Suprapubic skin (tissue), 4 donors: ENCODE data around the gene SLC10A1. TPM values are rescaled to one million over a fixed set of nuclear protein-coding genes. Genes with fewer than 3 reads are reported as not detected.

Experiments used
- DNase-seq, 2 donors: peaks; one replicate each; pipeline ENCODE4 v3.0.0-alpha.2; 2019; ENCODE audit warnings: low spot score in 2 of 2
- H3K27ac ChIP-seq: fragments of 200-600 bp; sonication (generic); one replicate; pipeline ENCODE4 v1.5.1; 2019
- H3K27me3 ChIP-seq: fragments of 200-600 bp; sonication (generic); one replicate; pipeline ENCODE4 v1.5.1; 2019
- H3K36me3 ChIP-seq: fragments of 200-600 bp; sonication (generic); one replicate; pipeline ENCODE4 v1.5.1; 2019
- H3K4me1 ChIP-seq: fragments of 200-600 bp; sonication (generic); one replicate; pipeline ENCODE4 v1.5.1; 2019
- H3K4me3 ChIP-seq: fragments of 200-600 bp; sonication (generic); one replicate; pipeline ENCODE4 v1.5.1; 2019; ENCODE audit warnings: mild to moderate bottlenecking
- H3K9me3 ChIP-seq: fragments of 200-600 bp; sonication (generic); one replicate; pipeline ENCODE4 v1.5.1; 2019
- CTCF ChIP-seq, 2 donors: fragments of 200-600 bp in 1 of 2; fragments of 450-650 bp in 1 of 2; sonication (generic) in 1 of 2; IDR thresholded peaks; one replicate each; pipeline ENCODE4 v1.5.1; 2016 to 2019; ENCODE audit warnings: antibody characterized with exemption in 2 of 2, mild to moderate bottlenecking in 1 of 2, moderate library complexity in 1 of 2
- EP300 ChIP-seq: sonication (generic); formaldehyde crosslinking; IDR thresholded peaks from one replicate; pipeline ENCODE4 v1.6.1; 2017; ENCODE audit warnings: antibody characterized with exemption
- POLR2A ChIP-seq, 2 donors: fragments of 450-650 bp; IDR thresholded peaks; one replicate each; pipeline ENCODE4 v1.6.1; 2017; ENCODE audit warnings: antibody characterized with exemption in 2 of 2, mild to moderate bottlenecking in 2 of 2, moderate library complexity in 2 of 2
- POLR2AphosphoS5 ChIP-seq, 3 donors: sonication (generic); formaldehyde crosslinking; IDR thresholded peaks; one replicate each; pipeline ENCODE4 v1.6.1; 2017; ENCODE audit warnings: antibody characterized with exemption in 3 of 3
- WGBS: methylation state at CpG from one replicate; pipeline ENCODE4 v1.1.5; 2018; 5-methylcytosine and 5-hydroxymethylcytosine counted together
- total RNA-seq, 4 donors: library from RNA; depleted of rRNA; stranded (reverse); fragments of >200 nt; gene quantifications; one replicate each; pipeline ENCODE4 v1.1.0, GENCODE V29; 2016

The SLC10A1 gene
- total RNA-seq, 4 donors from 2014 or later, result not detected

- 88% methylated on average over 4 of the region's 4 CpGs for WGBS
- H3K36me3 ChIP-seq, result no peaks in the 10 kb centered on the region
- no peak overlapping the region for H3K4me3 ChIP-seq
- H3K27ac ChIP-seq, result no peak overlapping the region
- H3K4me1 ChIP-seq, result no peaks in the 10 kb centered on the region
- no peaks in the 10 kb centered on the region for H3K27me3 ChIP-seq
- H3K9me3 ChIP-seq, result no peaks in the 10 kb centered on the region
- no peak for DNase-seq
- TF ChIP-seq EP300 (no peak), POLR2AphosphoS5 (IDR thresholded peaks at IDR 0.05) (no peak), CTCF (IDR thresholded peaks at IDR 0.05) (no peak), POLR2A (IDR thresholded peaks at IDR 0.05) (no peak)
These were observed 1.3 kb upstream of the SLC10A1 start for GRCh38 chr14:69798339-69798735.

GRCh38 chr14:69797573-69798338 lies 715 bp upstream of the SLC10A1 start:
- Histone ChIP-seq H3K27me3 (no peaks in the 10 kb centered on the region), H3K4me1 (no peaks in the 10 kb centered on the region), H3K27ac (no peak overlapping the region), H3K4me3 (no peak overlapping the region), H3K9me3 (no peaks in the 10 kb centered on the region), H3K36me3 (no peaks in the 10 kb centered on the region)
- no peak for DNase-seq
- TF ChIP-seq POLR2A (IDR thresholded peaks at IDR 0.05) (no peak), POLR2AphosphoS5 (IDR thresholded peaks at IDR 0.05) (no peak), EP300 (no peak), CTCF (IDR thresholded peaks at IDR 0.05) (no peak)
- 75% methylated on average over 2 of the region's 5 CpGs for WGBS

DNA sequence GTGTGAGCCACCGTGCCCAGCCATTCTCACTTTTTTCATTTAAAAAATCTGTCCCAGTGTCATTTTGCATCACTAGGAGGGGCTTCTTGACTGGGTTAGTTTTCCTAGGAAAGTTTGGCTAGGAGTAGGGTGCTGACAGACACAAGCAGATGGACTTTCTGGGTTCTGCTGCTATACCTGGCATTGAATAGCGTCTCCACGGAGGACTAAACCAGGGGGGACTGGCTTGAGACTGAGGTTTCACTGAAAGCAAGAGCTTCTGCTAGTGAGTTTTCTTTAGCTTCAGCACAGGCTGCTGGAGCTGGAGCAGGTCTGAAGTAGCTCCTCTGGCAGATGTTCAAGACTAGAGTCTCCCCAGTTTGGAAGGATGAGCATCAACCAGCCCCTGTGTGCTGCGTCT lies 1.4 kb downstream of the SLC10A1 start:
- TF ChIP-seq POLR2AphosphoS5 (IDR thresholded peaks at IDR 0.05) (no peak), CTCF (IDR thresholded peaks at IDR 0.05) (no peak), POLR2A (IDR thresholded peaks at IDR 0.05) (no peak)
- no peaks in the 10 kb centered on the region for H3K36me3 ChIP-seq
- WGBS, result 0% methylated on average over 1 of the region's 4 CpGs

GRCh38 chr14:69794791-69795190 lies 2.2 kb downstream of the SLC10A1 start:
- H3K4me3 ChIP-seq, result no peak overlapping the region
- no peaks in the 10 kb centered on the region for H3K36me3 ChIP-seq
- TF ChIP-seq POLR2A (IDR thresholded peaks at IDR 0.05) (no peak), CTCF (IDR thresholded peaks at IDR 0.05) (no peak), POLR2AphosphoS5 (IDR thresholded peaks at IDR 0.05) (no peak), EP300 (no peak)
- no peaks in the 10 kb centered on the region for H3K9me3 ChIP-seq
- DNase-seq, result no peak
- no peaks in the 10 kb centered on the region for H3K27me3 ChIP-seq
- H3K27ac ChIP-seq, result no peak overlapping the region
- WGBS, result 82% methylated on average over 3 of the region's 3 CpGs
- H3K4me1 ChIP-seq, result no peaks in the 10 kb centered on the region

More for the DNA sequence above, 1.4 kb downstream of the SLC10A1 start:
- no peaks in the 10 kb centered on the region for H3K9me3 ChIP-seq
- no peak overlapping the region for H3K27ac ChIP-seq
- no peaks in the 10 kb centered on the region for H3K27me3 ChIP-seq
- no peak for DNase-seq
- H3K4me3 ChIP-seq, result no peak overlapping the region
- no peaks in the 10 kb centered on the region for H3K4me1 ChIP-seq

DNA sequence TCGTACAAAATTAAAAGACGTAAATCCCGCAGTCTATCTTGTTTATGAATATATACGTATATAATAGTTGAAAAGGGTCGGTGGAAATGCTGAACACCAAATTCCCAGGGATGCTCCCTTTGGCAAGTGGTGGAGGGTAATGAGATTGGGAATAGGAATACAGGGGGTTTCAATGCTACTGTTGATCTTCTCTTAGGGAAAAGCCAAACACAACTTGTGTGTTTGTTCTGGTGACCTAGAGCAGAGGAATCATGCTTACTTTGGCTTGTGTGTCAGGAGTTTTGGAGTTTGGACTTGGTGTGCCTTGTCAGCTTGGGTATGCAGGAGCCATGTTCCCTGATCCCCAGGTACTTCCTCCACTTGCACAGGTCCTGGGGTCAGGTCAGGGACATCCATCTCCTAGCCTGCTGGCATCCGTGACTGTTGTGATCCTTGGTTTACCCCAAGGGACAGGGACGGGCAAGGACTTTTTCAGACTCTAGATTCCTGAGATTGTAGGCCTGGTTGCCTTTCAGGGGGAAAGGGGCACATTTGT lies 4.1 kb downstream of the SLC10A1 start:
- Histone ChIP-seq H3K27me3 (no peaks in the 10 kb centered on the region), H3K4me3 (no peak overlapping the region), H3K4me1 (no peaks in the 10 kb centered on the region), H3K36me3 (no peaks in the 10 kb centered on the region), H3K27ac (no peak overlapping the region), H3K9me3 (no peaks in the 10 kb centered on the region)
- no peak for TF ChIP-seq EP300
- TF ChIP-seq POLR2A (IDR thresholded peaks at IDR 0.05), result no peak
- no peak for TF ChIP-seq CTCF (IDR thresholded peaks at IDR 0.05)
- TF ChIP-seq POLR2AphosphoS5 (IDR thresholded peaks at IDR 0.05), result no peak
- WGBS, result 91% methylated on average over 7 of the region's 7 CpGs
- DNase-seq, result no peak
